ENCODE measurements around the gene SLC15A4. TPM values are rescaled to one million over a fixed set of nuclear protein-coding genes. Genes with fewer than 3 reads are reported as not detected.
A peak's percentile ranks its signal among the peaks of the same experiment; 100 is the strongest.

The SLC15A4 gene
- total RNA-seq, 2 experiments from 2014 or later = 23.5 to 24.5 TPM

DNA sequence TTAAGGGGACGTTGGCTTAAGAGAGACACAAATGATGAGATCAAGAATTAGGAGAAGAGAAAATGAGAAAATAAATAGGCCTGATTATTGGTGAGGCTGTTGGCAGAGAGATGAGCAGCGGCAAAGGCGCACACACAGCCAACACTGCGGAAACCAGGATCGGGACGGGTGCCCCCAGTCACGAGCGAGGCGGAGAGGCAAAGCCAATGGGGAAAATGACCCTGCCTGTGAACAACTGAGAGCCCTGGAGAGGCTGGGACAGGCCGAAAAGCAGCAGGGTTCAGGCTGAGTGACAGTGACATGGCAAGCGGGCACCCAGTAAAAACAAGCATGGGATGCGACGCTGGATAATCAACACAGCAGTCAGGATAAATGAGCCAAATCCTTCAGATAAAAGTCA lies 21.0 kb downstream of the SLC15A4 start:
- no peak overlapping the region for H3K27ac Mint-ChIP-seq
- peaks cover 2% of the 10 kb centered on the region for H3K9me3 Mint-ChIP-seq
- H3K4me3 Mint-ChIP-seq = no peak overlapping the region
- H3K4me1 Mint-ChIP-seq = peaks cover under 1% of the 10 kb centered on the region
- DNase-seq = no peak
- ChIA-PET POLR2A (no interaction called here), CTCF (no interaction called here)
- H3K27me3 Mint-ChIP-seq = no peaks in the 10 kb centered on the region
- H3K36me3 Mint-ChIP-seq (ENCODE audit: low read depth) = peaks cover 69% of the 10 kb centered on the region

DNA sequence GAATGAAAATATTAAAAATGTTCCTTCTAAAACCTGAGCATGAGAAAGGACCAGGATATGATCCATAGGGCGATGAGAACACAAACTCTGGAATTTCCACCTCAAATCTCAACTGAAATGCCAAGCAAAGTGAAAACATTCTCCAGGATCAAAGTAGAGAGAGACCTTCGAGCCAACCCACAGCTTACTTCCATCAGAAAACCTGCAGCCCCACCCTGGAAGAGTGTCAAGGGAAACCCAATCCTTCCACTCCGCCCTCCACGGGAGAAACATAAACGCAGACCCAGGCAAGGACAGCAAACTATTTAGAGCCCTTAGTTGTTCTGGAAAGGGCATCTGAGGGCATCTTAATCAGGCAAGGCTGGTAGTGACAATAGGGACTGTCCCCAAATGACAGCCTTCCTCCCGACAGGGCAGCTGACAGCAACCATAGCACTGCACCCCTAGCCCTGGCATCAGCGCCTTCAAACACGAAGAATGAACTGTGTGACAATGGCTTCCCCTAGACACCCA lies 21.8 kb downstream of the SLC15A4 start:
- ChIA-PET CTCF (no interaction called here), POLR2A (no interaction called here)
- DNase-seq = no peak
- Mint-ChIP-seq H3K36me3 (ENCODE audit: low read depth) (peaks cover 69% of the 10 kb centered on the region), H3K4me3 (no peak overlapping the region), H3K4me1 (peaks cover 2% of the 10 kb centered on the region), H3K27me3 (no peaks in the 10 kb centered on the region), H3K27ac (no peak overlapping the region), H3K9me3 (peaks cover 2% of the 10 kb centered on the region)

DNA sequence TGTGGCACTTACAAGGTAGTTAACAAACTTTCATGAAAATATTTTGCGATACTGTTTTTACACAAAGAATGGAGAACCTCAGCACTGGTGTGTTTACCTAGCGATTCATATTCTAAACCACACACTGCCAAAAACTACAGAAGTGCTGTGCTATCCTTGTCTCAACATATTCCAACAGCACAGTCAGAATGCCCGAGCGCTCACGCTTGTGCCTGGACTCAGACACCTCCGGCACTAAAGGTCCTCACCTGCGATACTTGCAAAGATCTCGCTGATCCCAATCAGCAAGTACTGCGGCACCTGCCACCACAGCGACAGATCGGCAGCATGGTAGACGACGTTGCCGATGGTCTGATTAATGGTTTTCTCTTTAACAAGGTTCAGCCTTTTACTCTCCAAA lies 23.2 kb downstream of the SLC15A4 start:
- peaks cover 7% of the 10 kb centered on the region for H3K4me1 Mint-ChIP-seq
- DNase-seq = no peak
- ChIA-PET CTCF (no interaction called here), POLR2A (no interaction called here)
- peaks cover 73% of the 10 kb centered on the region for H3K36me3 Mint-ChIP-seq (ENCODE audit: low read depth)
- no peak overlapping the region for H3K4me3 Mint-ChIP-seq
- H3K27ac Mint-ChIP-seq = no peak overlapping the region
- H3K9me3 Mint-ChIP-seq = no peaks in the 10 kb centered on the region
- no peaks in the 10 kb centered on the region for H3K27me3 Mint-ChIP-seq

DNA sequence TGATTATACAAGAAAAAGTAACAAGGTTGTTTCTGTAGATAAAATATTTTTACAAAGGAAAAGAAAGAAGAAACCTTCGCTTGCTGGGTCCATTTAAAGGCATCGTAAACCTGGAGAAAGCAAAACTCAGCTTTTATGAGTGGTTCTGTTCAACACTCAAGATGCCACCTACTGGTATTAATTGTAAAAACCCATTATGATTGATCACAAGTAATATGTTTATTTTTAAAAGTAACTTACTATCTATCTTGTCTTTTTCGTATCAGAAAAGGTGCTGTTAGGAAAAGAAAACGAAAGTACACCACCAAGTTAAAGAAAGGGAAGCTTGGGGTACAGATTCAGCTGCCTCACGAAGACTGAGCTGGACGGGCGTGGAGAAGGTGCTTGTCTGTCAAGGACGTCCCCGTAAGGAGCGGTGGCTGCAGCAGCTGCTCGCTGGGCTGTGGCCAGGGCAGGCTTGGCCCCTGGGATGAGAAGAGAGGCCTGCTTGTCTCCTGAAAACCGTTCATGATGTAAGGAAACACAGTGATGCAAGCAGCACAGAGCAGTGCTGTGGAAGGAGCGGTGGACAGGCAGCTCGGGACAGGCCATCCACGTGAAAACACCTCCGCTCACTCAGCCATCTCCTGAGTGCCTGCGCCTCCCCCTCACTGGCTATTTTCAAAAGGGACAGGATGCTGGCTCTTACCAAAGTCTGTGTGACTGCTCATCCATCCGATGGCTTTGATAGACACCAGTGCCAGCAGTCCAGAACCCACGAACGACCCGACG lies 25.0 kb downstream of the SLC15A4 start:
- ChIA-PET CTCF (interaction anchor here (1.2 kb wide), 1 partner anchor 23 kb away, joined by 3 read pairs; no protein-coding TSS in a partner anchor), POLR2A (interaction anchor here (1.1 kb wide), 1 partner anchor 25 kb away, joined by 5 read pairs; the partner anchor contains the start of gene SLC15A4)
- DNase-seq = no peak
- H3K27me3 Mint-ChIP-seq = no peaks in the 10 kb centered on the region
- H3K9me3 Mint-ChIP-seq = no peaks in the 10 kb centered on the region
- H3K27ac Mint-ChIP-seq = no peak overlapping the region
- peaks cover 20% of the 10 kb centered on the region for H3K4me1 Mint-ChIP-seq
- H3K36me3 Mint-ChIP-seq (ENCODE audit: low read depth) = peaks cover 77% of the 10 kb centered on the region
- H3K4me3 Mint-ChIP-seq = no peak overlapping the region

DNA sequence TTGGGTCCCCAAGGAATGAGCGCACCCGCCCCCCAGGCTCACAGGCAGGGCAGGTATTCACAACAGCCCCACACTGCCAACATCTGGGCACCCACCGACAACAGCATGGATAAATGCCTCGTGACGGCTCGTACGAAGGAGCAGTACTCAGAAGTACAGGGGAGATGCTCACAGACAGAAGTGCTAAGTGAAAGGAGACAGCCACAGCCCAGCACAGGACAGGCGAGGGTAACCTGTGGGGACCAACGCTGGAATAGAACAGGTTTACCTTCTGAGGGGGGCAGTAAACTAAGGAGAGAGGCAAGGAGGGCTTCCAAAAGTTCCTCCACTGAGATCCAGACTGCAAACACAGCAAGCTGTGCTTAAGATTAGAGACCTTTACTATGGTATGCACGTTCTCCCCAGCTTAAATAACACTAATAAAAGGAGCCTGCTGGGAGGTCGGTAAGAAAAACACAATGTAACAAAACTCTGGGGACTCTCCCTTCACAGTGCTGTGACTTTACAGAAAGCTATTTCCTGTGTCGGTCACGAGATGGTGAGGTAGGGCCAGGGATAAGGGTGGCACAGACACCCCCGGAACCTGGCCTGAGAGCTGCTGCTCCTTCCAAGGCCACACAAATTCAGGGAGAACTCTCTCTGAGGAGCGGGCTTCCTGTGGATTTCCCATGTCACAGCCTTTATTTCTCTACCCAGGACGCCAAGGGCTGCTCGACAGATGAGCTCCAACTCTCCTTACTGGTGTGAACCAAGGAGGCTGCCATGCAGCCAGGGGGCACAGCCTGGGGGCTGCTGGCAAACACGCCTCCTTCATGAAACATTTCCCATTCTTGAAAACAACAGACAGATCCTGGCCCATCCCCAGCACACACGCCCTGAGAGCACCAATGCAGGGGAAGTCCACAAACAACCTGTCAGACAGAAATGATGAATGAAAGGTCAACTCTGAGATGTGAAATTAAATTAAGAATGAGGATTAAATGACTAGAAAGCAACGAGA lies 26.3 kb downstream of the SLC15A4 start:
- H3K27ac Mint-ChIP-seq = no peak overlapping the region

DNA sequence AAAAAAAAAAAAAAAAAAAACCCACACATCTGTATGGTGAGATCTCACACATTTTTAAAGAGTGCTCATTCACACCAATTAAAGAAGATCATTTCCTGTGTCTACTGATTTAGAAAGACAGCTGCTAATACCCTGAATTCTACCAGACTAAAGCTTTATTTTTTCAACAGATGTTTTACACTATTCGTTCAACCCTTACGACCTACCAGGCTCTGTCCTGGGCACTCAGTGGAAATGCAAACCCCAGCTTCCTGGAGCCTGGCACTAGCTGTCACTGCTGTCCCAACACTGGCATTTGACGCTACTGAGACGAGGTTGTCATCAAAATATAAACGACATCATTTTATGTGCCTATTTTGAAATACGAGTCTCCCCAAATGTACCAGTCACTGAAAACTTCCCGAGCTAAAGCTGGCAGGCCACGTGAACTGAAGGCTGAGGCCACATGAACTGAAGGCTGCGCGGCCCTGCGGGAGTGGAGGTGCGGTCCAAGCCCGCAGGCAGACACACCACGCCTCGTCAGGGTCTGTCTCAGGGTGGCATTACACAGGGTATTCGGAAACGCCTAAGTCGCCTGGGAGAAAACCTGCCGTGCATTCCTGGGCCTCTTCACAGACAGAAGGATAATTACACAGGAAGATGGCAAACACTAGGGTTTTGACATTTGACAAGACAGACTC lies 27.2 kb downstream of the SLC15A4 start:
- H3K4me3 Mint-ChIP-seq = no peak overlapping the region
- no peak for DNase-seq
- H3K27me3 Mint-ChIP-seq = no peaks in the 10 kb centered on the region
- H3K36me3 Mint-ChIP-seq (ENCODE audit: low read depth) = peaks cover 80% of the 10 kb centered on the region
- peaks cover 31% of the 10 kb centered on the region for H3K4me1 Mint-ChIP-seq
- H3K27ac Mint-ChIP-seq = no peak overlapping the region
- POLR2A ChIA-PET = no interaction called here
- no peaks in the 10 kb centered on the region for H3K9me3 Mint-ChIP-seq
- CTCF ChIA-PET = interaction anchor here (3.1 kb wide), 1 partner anchor 14 kb away, joined by 9 read pairs; no protein-coding TSS in a partner anchor

More for the DNA sequence above, 26.3 kb downstream of the SLC15A4 start:
- peaks cover 76% of the 10 kb centered on the region for H3K36me3 Mint-ChIP-seq (ENCODE audit: low read depth)
- no peaks in the 10 kb centered on the region for H3K27me3 Mint-ChIP-seq
- no peak overlapping the region for H3K4me3 Mint-ChIP-seq
- H3K9me3 Mint-ChIP-seq = no peaks in the 10 kb centered on the region
- POLR2A ChIA-PET = no interaction called here
- H3K4me1 Mint-ChIP-seq = peaks cover 23% of the 10 kb centered on the region
- CTCF ChIA-PET = interaction anchor here (1.2 kb wide), 1 partner anchor 25 kb away, joined by 3 read pairs; no protein-coding TSS in a partner anchor
- DNase-seq = no peak

DNA sequence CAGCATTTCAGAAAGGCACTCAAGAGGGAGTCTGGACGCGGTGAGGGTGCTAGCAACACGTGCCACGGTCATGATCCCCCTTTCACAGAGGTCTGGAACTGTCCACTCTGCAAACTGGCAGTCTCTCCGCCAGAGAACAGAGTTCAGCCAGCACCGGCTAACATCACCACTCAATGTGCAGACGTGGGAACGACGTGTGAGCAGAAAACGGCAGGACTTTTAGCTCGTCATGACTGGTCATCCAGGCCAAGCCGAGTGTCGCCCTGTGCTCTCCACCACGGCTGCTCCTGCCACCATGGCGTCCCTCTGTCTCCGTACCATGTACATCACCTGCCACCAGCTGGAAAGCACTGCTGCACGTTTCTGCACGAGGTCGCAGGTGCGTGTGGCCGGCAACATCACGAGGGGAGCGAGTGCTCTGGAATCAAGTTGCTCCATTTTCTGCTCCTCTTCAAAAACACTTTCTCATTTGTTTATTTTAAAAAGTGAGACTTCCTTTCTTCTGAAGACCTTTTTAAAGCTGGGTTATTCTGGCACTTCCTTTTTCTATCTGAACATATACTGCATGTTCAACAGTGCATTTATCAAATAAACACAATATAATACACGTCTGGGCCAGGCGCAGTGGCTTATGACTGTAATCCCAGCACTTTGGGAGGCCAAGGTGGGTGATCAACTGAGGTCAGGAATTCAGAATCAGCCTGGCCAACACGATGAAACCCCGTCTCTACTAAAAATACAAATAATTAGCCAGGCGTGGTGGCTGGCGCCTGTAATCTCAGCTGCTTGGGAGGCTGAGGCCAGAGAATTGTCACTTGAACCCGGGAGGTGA lies 28.0 kb downstream of the SLC15A4 start:
- ChIA-PET POLR2A (no interaction called here), CTCF (interaction anchor here (3.1 kb wide), 1 partner anchor 13 kb away, joined by 9 read pairs; no protein-coding TSS in a partner anchor)
- H3K27ac Mint-ChIP-seq = no peak overlapping the region
- no peaks in the 10 kb centered on the region for H3K27me3 Mint-ChIP-seq
- H3K4me3 Mint-ChIP-seq = no peak overlapping the region
- peaks cover 31% of the 10 kb centered on the region for H3K4me1 Mint-ChIP-seq
- DNase-seq = no peak
- H3K9me3 Mint-ChIP-seq = no peaks in the 10 kb centered on the region
- peaks cover 73% of the 10 kb centered on the region for H3K36me3 Mint-ChIP-seq (ENCODE audit: low read depth)

DNA sequence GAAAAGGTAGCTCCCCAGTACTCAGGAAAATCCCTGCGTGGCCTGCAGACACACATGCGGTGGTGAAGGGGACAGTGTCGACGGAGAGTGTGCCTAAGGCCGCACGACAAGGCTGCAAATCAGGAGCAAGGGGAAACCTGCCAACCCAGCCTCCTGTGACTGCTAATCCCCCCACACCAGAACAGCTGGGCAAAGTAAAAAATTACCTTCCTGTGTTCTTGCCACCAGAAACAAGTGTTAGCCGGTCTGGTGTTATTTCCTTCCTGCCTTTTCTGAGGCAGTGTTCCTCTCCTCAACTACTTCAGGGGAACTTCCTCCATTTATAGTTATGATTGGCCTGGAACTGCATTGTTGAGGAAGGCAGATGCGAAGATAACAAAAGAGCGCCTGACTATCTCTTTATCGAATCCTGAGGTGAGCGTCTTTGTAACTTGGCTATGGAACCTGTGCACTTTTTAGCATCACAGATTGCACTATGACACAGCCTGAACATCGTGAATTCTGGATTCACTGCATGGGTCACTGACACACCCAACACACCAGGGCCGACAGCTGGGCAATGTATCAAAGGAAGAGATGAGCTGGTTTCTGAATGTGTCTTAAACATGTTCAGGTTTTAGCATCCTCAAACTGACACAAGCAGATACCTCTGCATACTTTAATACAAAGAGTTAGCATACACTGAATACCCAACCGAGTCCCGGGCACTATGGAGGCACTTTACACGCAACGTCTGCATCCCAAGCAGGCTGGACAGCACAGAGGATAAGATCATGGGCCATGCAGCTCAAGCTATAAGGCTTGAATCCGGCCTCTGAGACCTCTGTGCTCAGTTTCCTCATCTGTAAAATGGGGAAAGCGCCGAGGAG lies 28.9 kb downstream of the SLC15A4 start:
- CTCF ChIA-PET = interaction anchor here (3.1 kb wide), 1 partner anchor 12 kb away, joined by 9 read pairs; no protein-coding TSS in a partner anchor
- Mint-ChIP-seq H3K27me3 (no peaks in the 10 kb centered on the region), H3K4me1 (peaks cover 31% of the 10 kb centered on the region), H3K9me3 (no peaks in the 10 kb centered on the region), H3K27ac (peak overlapping the region; percentile 60), H3K4me3 (no peak overlapping the region), H3K36me3 (ENCODE audit: low read depth) (peaks cover 64% of the 10 kb centered on the region)
- DNase-seq = no peak
- POLR2A ChIA-PET = no interaction called here

DNA sequence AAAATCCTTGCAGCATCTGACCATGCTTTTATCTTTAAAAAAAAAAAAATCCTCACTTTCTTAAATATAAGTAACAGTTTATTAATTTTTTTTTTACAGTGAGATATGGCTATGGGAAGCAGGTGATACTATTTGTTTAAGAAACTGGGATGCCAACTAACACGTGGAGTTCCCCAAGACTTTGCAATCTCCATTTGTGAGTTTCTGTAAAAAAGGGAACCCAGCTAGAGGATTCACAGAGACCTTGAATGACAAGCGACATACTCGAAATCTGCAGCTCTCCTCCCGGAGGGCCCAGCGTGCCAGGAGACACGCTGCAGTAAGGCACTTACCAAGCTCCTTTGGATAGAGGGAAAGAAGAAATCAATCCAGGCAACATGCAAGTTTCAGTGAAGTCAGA lies 30.1 kb downstream of the SLC15A4 start:
- peaks cover 31% of the 10 kb centered on the region for H3K4me1 Mint-ChIP-seq
- CTCF ChIA-PET = interaction anchor here (3.1 kb wide), 1 partner anchor 11 kb away, joined by 9 read pairs; no protein-coding TSS in a partner anchor
- no peak overlapping the region for H3K27ac Mint-ChIP-seq

DNA sequence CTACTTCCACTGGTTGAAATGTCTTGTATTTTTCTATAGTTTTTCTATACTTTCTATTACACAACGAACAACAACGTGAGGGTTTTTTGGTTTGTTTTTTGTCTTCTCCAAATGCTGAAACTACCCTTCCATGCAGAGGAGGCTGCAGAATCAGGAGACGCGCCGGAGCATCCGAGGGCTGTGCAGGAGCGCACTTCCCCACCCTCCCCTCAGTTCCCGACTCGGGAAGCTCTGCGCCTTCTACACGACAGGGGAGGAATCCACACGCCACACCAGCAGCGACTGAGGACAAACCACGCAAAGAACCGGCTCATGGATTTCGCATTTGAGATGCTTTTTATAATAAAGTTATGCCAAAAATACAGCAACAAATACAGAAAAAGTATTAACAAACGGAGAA lies 30.9 kb downstream of the SLC15A4 start:
- Mint-ChIP-seq H3K27me3 (no peaks in the 10 kb centered on the region), H3K9me3 (no peaks in the 10 kb centered on the region), H3K36me3 (ENCODE audit: low read depth) (peaks cover 53% of the 10 kb centered on the region), H3K4me1 (peaks cover 31% of the 10 kb centered on the region), H3K4me3 (no peak overlapping the region), H3K27ac (peak overlapping the region; percentile 19)
- no peak for DNase-seq
- POLR2A ChIA-PET = no interaction called here
- CTCF ChIA-PET = no interaction called here

More for the DNA sequence above, 30.1 kb downstream of the SLC15A4 start:
- Mint-ChIP-seq H3K27me3 (no peaks in the 10 kb centered on the region), H3K36me3 (ENCODE audit: low read depth) (peaks cover 59% of the 10 kb centered on the region), H3K9me3 (no peaks in the 10 kb centered on the region), H3K4me3 (no peak overlapping the region)
- POLR2A ChIA-PET = no interaction called here
- no peak for DNase-seq

DNA sequence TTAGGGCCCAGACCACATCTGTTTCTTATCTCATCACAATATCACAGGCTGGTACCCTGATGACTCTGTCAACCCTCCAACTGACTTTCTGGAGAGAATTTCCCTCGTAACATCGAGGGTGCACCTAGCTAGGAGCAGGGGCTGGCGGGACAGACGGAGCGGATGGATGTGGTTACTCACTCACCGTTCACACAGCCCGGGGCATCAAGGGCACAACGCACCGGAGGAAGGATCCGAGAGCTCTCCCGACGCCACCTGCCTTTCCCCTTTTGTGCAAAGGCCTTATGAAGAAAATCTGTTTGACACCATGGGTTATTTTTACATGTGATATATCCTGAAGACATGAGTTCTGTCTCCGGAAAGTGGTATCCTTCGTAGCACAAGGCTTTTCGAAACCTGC lies 31.4 kb downstream of the SLC15A4 start:
- Mint-ChIP-seq H3K4me1 (peaks cover 29% of the 10 kb centered on the region), H3K9me3 (no peaks in the 10 kb centered on the region), H3K4me3 (no peak overlapping the region), H3K27ac (peak overlapping the region; percentile 19), H3K36me3 (ENCODE audit: low read depth) (peaks cover 49% of the 10 kb centered on the region), H3K27me3 (no peaks in the 10 kb centered on the region)
- POLR2A ChIA-PET = no interaction called here
- CTCF ChIA-PET = no interaction called here
- DNase-seq = no peak
